CD4-positive, alpha-beta memory T cell (primary cell): ENCODE data around the gene ETS1. TPM values are rescaled to one million over a fixed set of nuclear protein-coding genes. Genes with fewer than 3 reads are reported as not detected.

Experiments used
- CTCF ChIA-PET: fragments of 350-600 bp; sonication (Branson Sonifier 250); formaldehyde crosslinking; loops from one replicate; lab custom pipeline; 2021; ENCODE audit warnings: inconsistent platforms; ENCODE audit not compliant: partially characterized antibody; lab: Charles Lee
- POLR2A ChIA-PET: fragments of 350-600 bp; sonication (Branson Sonifier 250); formaldehyde crosslinking; loops from one replicate; lab custom pipeline; 2021; ENCODE audit not compliant: partially characterized antibody; lab: Charles Lee
- DNase-seq, 5 donors: peaks; one replicate each; pipeline versions ENCODE4 v3.0.0 to v3.0.0-alpha.2; 2020 to 2022; ENCODE audit warnings: mixed read lengths in 1 of 5
- H3K27ac ChIP-seq: one replicate; pipeline ENCODE4 v1.7.0; 2013; ENCODE audit warnings: low read depth, low read length
- H3K27me3 ChIP-seq: 2 replicates; pipeline ENCODE4 v1.7.0; 2013; ENCODE audit warnings: mild to moderate bottlenecking, low read length, moderate library complexity; ENCODE audit not compliant: insufficient read depth
- H3K36me3 ChIP-seq: 2 replicates; pipeline ENCODE4 v1.7.0; 2013; ENCODE audit warnings: mild to moderate bottlenecking, low read length, moderate library complexity; ENCODE audit not compliant: insufficient read depth
- H3K4me1 ChIP-seq: 2 replicates; pipeline ENCODE4 v1.7.0; 2013; ENCODE audit warnings: mild to moderate bottlenecking, low read length, moderate library complexity; ENCODE audit not compliant: insufficient read depth
- H3K4me3 ChIP-seq, 2 donors: one replicate each; pipeline ENCODE4 v1.7.0; 2013; ENCODE audit warnings: low read length in 2 of 2, mild to moderate bottlenecking in 1 of 2
- H3K9me3 ChIP-seq, 2 donors: one replicate each; pipeline ENCODE4 v1.7.0; 2013; ENCODE audit warnings: low read length in 2 of 2, control low read depth in 1 of 2; ENCODE audit not compliant: control insufficient read depth in 1 of 2
- H3K27ac Mint-ChIP-seq, 7 donors: one replicate each; pipeline ENCODE4 v1.8.0; 2020 to 2021; ENCODE audit warnings: mixed read lengths in 7 of 7, mild to moderate bottlenecking in 6 of 7, inconsistent platforms in 3 of 7, moderate library complexity in 3 of 7
- H3K27me3 Mint-ChIP-seq, 2 donors: one replicate each; pipeline ENCODE4 v1.8.0; 2020 to 2021; ENCODE audit warnings: mixed read lengths in 2 of 2
- H3K36me3 Mint-ChIP-seq, 2 donors: one replicate each; pipeline ENCODE4 v1.8.0; 2020 to 2021; ENCODE audit warnings: mixed read lengths in 2 of 2, inconsistent platforms in 1 of 2, mild to moderate bottlenecking in 1 of 2
- H3K4me1 Mint-ChIP-seq, 4 donors: one replicate each; pipeline ENCODE4 v1.8.0; 2020 to 2021; ENCODE audit warnings: mixed read lengths in 4 of 4, mild to moderate bottlenecking in 1 of 4
- H3K4me3 Mint-ChIP-seq, 8 donors: one replicate each; pipeline ENCODE4 v1.8.0; 2020 to 2021; ENCODE audit warnings: mixed read lengths in 8 of 8, mild to moderate bottlenecking in 7 of 8, moderate library complexity in 6 of 8, inconsistent platforms in 3 of 8
- H3K9me3 Mint-ChIP-seq, 8 donors: one replicate each; pipeline ENCODE4 v1.8.0; 2020 to 2021; ENCODE audit warnings: mixed read lengths in 8 of 8, mild to moderate bottlenecking in 5 of 8, inconsistent platforms in 3 of 8, moderate library complexity in 1 of 8
- intact Hi-C: fragments of 100-400 bp; cut with micrococcal nuclease; formaldehyde crosslinking; loops from one replicate; pipeline ENCODE4 v1.15.1; 2023
- polyA plus RNA-seq, 2 donors: library from polyadenylated mRNA; unstranded; fragments of 300-500 nt; fragmentation: Illumina TruSeq; gene quantifications; one replicate each; pipeline ENCODE4 v1.2.3, GENCODE V29; 2021
- total RNA-seq, 2 experiments: library from RNA; stranded (reverse); gene quantifications; one replicate each; pipeline ENCODE4 v1.2.3, GENCODE V29; 2021

Gene ETS1, protein sequence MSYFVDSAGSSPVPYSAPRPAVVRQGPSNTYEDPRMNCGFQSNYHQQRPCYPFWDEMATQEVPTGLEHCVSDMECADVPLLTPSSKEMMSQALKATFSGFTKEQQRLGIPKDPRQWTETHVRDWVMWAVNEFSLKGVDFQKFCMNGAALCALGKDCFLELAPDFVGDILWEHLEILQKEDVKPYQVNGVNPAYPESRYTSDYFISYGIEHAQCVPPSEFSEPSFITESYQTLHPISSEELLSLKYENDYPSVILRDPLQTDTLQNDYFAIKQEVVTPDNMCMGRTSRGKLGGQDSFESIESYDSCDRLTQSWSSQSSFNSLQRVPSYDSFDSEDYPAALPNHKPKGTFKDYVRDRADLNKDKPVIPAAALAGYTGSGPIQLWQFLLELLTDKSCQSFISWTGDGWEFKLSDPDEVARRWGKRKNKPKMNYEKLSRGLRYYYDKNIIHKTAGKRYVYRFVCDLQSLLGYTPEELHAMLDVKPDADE
- total RNA-seq: 100 to 1,000 TPM; 732 to 761 TPM
- 100 to 1,000 TPM; 435 to 454 TPM for polyA plus RNA-seq

DNA sequence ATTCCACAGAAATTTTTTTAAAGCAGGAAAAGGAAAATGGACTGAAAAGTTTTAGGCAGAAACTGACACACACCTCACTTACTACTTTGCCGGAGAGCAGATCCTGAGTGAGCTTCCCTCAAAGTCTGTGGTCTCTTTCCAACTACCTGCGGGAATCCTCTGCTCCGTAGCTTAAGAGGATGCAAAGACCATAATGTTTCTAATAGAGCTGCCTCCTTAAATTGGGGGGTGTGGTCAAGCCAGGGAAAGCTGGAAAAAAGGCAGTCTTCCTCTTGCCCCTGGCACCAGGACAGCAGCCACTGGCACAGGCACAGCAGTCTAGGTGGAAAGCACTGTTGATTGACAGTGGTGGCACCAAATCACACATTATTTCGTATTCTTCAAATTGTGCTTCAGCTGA lies at the start of gene ETS1:
Gene ETS1 (minus strand): TSS at position 144 of the 400 bp plus-strand sequence. CDS start 14,428 bp downstream, outside the sequence.
- H3K36me3 Mint-ChIP-seq: no peaks in the 10 kb centered on the region
- ChIA-PET CTCF (no interaction called here), POLR2A (interaction anchor here (1.1 kb wide), 1 partner anchor 43 kb away, joined by 3 read pairs; no protein-coding TSS in a partner anchor)
- no peaks in the 10 kb centered on the region for H3K9me3 Mint-ChIP-seq
- H3K27ac Mint-ChIP-seq: peak within 1 kb of the TSS in 2 of 7 donors; percentile 26 to 69
- Histone ChIP-seq H3K4me3 (no peak within 1 kb of the TSS), H3K27ac (no peak within 1 kb of the TSS), H3K4me1 (no peaks in the 10 kb centered on the region), H3K9me3 (no peaks in the 10 kb centered on the region), H3K36me3 (no peaks in the 10 kb centered on the region), H3K27me3 (no peaks in the 10 kb centered on the region)
- no peak for DNase-seq
- peaks cover 3 to 15% (median 10%) of the 10 kb centered on the region in 4 donors for H3K4me1 Mint-ChIP-seq
- H3K4me3 Mint-ChIP-seq: no peak within 1 kb of the TSS
- H3K27me3 Mint-ChIP-seq: peaks cover 0 to 3% of the 10 kb centered on the region in 2 donors
- intact Hi-C loops: no loop called here

GRCh38 chr11:128634395-128634794 lies 47.0 kb upstream of the ETS1 start:
- ChIA-PET CTCF (interaction anchor here (0.9 to 11.1 kb wide), 13 partner anchors 104 to 592 kb away, joined by 3 to 252 read pairs (median 44); no protein-coding TSS in a partner anchor), POLR2A (interaction anchor here (17.5 kb wide), 1 partner anchor 121 kb away, joined by 949 read pairs; no protein-coding TSS in a partner anchor)
- Histone ChIP-seq H3K9me3 (no peaks in the 10 kb centered on the region), H3K4me1 (peaks cover 31% of the 10 kb centered on the region), H3K27me3 (no peaks in the 10 kb centered on the region), H3K36me3 (no peaks in the 10 kb centered on the region), H3K27ac (no peak overlapping the region), H3K4me3 (no peak overlapping the region)
- peak overlapping the region in 2 of 7 donors; percentile 36 to 80 for H3K27ac Mint-ChIP-seq
- no peaks in the 10 kb centered on the region for H3K27me3 Mint-ChIP-seq
- no peaks in the 10 kb centered on the region for H3K36me3 Mint-ChIP-seq
- H3K4me3 Mint-ChIP-seq: no peak overlapping the region
- intact Hi-C loops: loop anchor here (5.0 kb wide), 2 partner anchors 213 to 477 kb away; no protein-coding TSS in a partner anchor
- H3K4me1 Mint-ChIP-seq: peaks cover 18 to 35% (median 24%) of the 10 kb centered on the region in 4 donors
- DNase-seq: no peak
- H3K9me3 Mint-ChIP-seq: peaks cover 0 to 2% (median 0%) of the 10 kb centered on the region in 8 donors

GRCh38 chr11:128633384-128633965 lies 46.1 kb upstream of the ETS1 start:
- DNase-seq: no peak
- Histone ChIP-seq H3K27me3 (no peaks in the 10 kb centered on the region), H3K4me1 (peaks cover 40% of the 10 kb centered on the region), H3K9me3 (no peaks in the 10 kb centered on the region), H3K36me3 (no peaks in the 10 kb centered on the region), H3K4me3 (no peak overlapping the region), H3K27ac (no peak overlapping the region)
- H3K4me3 Mint-ChIP-seq: no peak overlapping the region
- ChIA-PET POLR2A (interaction anchor here (1.1 to 17.5 kb wide), 5 partner anchors 120 to 461 kb away, joined by 4 to 949 read pairs (median 17); no protein-coding TSS in a partner anchor), CTCF (interaction anchor here (0.9 to 11.1 kb wide), 26 partner anchors 29 to 591 kb away, joined by 3 to 252 read pairs (median 8); no protein-coding TSS in a partner anchor)
- no peaks in the 10 kb centered on the region for H3K36me3 Mint-ChIP-seq
- H3K27ac Mint-ChIP-seq: peak overlapping the region in 1 of 7 donors; percentile 56
- peaks cover 0 to 2% (median 0%) of the 10 kb centered on the region in 8 donors for H3K9me3 Mint-ChIP-seq
- no peaks in the 10 kb centered on the region for H3K27me3 Mint-ChIP-seq
- H3K4me1 Mint-ChIP-seq: peaks cover 27 to 44% (median 33%) of the 10 kb centered on the region in 4 donors
- intact Hi-C loops: loop anchor here (5.0 kb wide), 2 partner anchors 214 to 476 kb away; no protein-coding TSS in a partner anchor

DNA sequence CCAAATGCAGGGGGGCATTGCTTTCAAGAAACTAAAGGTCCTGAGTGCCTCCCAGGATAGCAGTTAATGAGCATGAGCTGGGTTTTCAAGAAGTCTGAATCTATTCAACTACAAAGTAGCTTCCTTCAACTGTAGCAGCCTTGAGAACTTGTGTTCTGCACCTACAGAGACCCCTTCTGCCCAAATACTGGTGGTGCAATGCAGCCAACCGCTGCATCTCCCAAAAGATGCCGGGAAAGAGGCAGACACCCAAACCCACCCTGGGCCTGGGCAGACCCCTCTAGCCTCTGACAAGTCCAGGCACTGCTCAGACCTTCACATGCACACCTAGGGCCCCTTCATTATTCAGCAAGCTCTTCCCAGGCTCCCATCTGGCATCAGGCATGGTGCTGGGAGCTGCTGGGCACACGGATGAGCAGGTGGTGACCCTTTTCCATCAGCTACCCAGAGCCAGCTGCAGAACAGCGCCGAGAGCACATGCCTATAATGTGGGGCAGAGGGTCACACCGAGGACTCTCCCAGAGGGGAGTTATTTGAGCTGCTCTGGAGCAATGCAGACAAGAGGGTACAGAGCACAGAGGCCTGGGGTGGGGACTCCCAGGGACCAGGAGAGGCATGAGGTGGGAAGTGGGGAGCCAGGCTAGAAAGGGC lies 44.9 kb upstream of the ETS1 start:
- Histone ChIP-seq H3K9me3 (no peaks in the 10 kb centered on the region), H3K36me3 (no peaks in the 10 kb centered on the region), H3K27ac (no peak overlapping the region), H3K27me3 (no peaks in the 10 kb centered on the region), H3K4me3 (no peak overlapping the region), H3K4me1 (peaks cover 51% of the 10 kb centered on the region)
- DNase-seq: peak in 4 of 5 donors; percentile 46 to 50 (median 48)
- Mint-ChIP-seq H3K4me1 (peaks cover 33 to 51% (median 43%) of the 10 kb centered on the region in 4 donors), H3K9me3 (peaks cover 0 to 2% (median 0%) of the 10 kb centered on the region in 8 donors), H3K4me3 (peak overlapping the region in 1 of 8 donors; percentile 46), H3K27ac (peak overlapping the region; percentile 14 to 92 (median 62)), H3K27me3 (no peaks in the 10 kb centered on the region), H3K36me3 (no peaks in the 10 kb centered on the region)
- CTCF ChIA-PET: interaction anchor here (0.6 to 11.1 kb wide), 76 partner anchors 8 to 603 kb away, joined by 3 to 252 read pairs (median 5); no protein-coding TSS in a partner anchor
- intact Hi-C loops: loop anchor here (5.0 kb wide), 2 partner anchors 215 to 475 kb away; no protein-coding TSS in a partner anchor
- POLR2A ChIA-PET: interaction anchor here (0.7 to 17.5 kb wide), 17 partner anchors 8 to 464 kb away, joined by 3 to 949 read pairs (median 4); no protein-coding TSS in a partner anchor

GRCh38 chr11:128630367-128631230 lies 43.2 kb upstream of the ETS1 start:
- Mint-ChIP-seq H3K27me3 (no peaks in the 10 kb centered on the region), H3K9me3 (peaks cover 0 to 2% (median 0%) of the 10 kb centered on the region in 8 donors), H3K4me3 (peak overlapping the region in 7 of 8 donors; percentile 45 to 88 (median 75)), H3K27ac (peak overlapping the region; percentile 92 to 97 (median 93)), H3K36me3 (no peaks in the 10 kb centered on the region), H3K4me1 (peaks cover 49 to 68% (median 59%) of the 10 kb centered on the region in 4 donors)
- Histone ChIP-seq H3K27me3 (no peaks in the 10 kb centered on the region), H3K36me3 (no peaks in the 10 kb centered on the region), H3K4me1 (peaks cover 64% of the 10 kb centered on the region), H3K4me3 (no peak overlapping the region), H3K27ac (peak overlapping the region; percentile 49), H3K9me3 (no peaks in the 10 kb centered on the region)
- peak; percentile 84 to 88 (median 86) for DNase-seq
- POLR2A ChIA-PET: interaction anchor here (0.8 to 17.5 kb wide), 25 partner anchors 12 to 591 kb away, joined by 3 to 949 read pairs (median 5); no protein-coding TSS in a partner anchor
- intact Hi-C loops: loop anchor here (1.0 to 5.0 kb wide), 11 partner anchors 127 to 599 kb away; no protein-coding TSS in a partner anchor
- CTCF ChIA-PET: interaction anchor here (0.7 to 11.1 kb wide), 91 partner anchors 9 to 601 kb away, joined by 3 to 252 read pairs (median 5); no protein-coding TSS in a partner anchor
